GF-D8 (cell line): Measurements from ENCODE around the gene NAA38.
A peak's percentile ranks its signal among the peaks of the same experiment; 100 is the strongest.
"Not testable (repeated sequence)": the region's sequence is repeated elsewhere in the genome, so short reads cannot be mapped to it uniquely, and the experiment has no call there.

Source experiments
- DNase-seq: peaks from one replicate; lab custom pipeline; 2025; lab: John Stamatoyannopoulos, UW

The NAA38 gene

GRCh38 chr17:7882068-7882467 lies 24.7 kb upstream of the NAA38 start:
- no peak for DNase-seq

- no peak for DNase-seq
Measured at GRCh38 chr17:7881276-7882054, 24.1 kb upstream of the NAA38 start.

- DNase-seq, result no peak
Measured at GRCh38 chr17:7880076-7880868, 22.9 kb upstream of the NAA38 start.

GRCh38 chr17:7878234-7878633 lies 20.9 kb upstream of the NAA38 start:
- no peak for DNase-seq

GRCh38 chr17:7875804-7876370 lies 18.5 kb upstream of the NAA38 start:
- DNase-seq, result no peak

- DNase-seq, result no peak
Measured at GRCh38 chr17:7873051-7873450, 15.7 kb upstream of the NAA38 start.

GRCh38 chr17:7867881-7868329 lies 10.5 kb upstream of the NAA38 start:
- DNase-seq, result peak; percentile 62

- no peak for DNase-seq
Measured at GRCh38 chr17:7864995-7865650, 7.8 kb upstream of the NAA38 start.

- DNase-seq, result not testable (repeated sequence)
Measured at GRCh38 chr17:7864384-7864783, 7.0 kb upstream of the NAA38 start.

GRCh38 chr17:7862692-7863437 lies 5.5 kb upstream of the NAA38 start:
- no peak for DNase-seq

GRCh38 chr17:7859028-7859427 lies 1.7 kb upstream of the NAA38 start:
- DNase-seq, result no peak

GRCh38 chr17:7858522-7858810 lies 1.1 kb upstream of the NAA38 start:
- DNase-seq, result no peak

GRCh38 chr17:7857713-7858521 lies 558 bp upstream of the NAA38 start, which contains the start of gene CYB5D1:
Gene CYB5D1, plus strand, starts transcription at chr17:7858003. Its CDS starts 132 bp downstream, at chr17:7858135.
- peak; percentile 61 for DNase-seq

GRCh38 chr17:7856011-7856810 lies 1.1 kb downstream of the NAA38 start:
- DNase-seq, result peak; percentile 75

- no peak for DNase-seq
Measured at GRCh38 chr17:7855660-7856010, 1.7 kb downstream of the NAA38 start.

- no peak for DNase-seq
Measured at GRCh38 chr17:7854851-7855659, 2.3 kb downstream of the NAA38 start, which contains the start of gene TMEM88. Gene TMEM88, plus strand, starts transcription at chr17:7855066. Its CDS starts 9 bp downstream, at chr17:7855075.

GRCh38 chr17:7854078-7854777 lies 3.1 kb downstream of the NAA38 start:
- no peak for DNase-seq

- no peak for DNase-seq
Measured at GRCh38 chr17:7853691-7854038, 3.7 kb downstream of the NAA38 start.
